ENCODE data around the gene PKM.

Gene PKM

DNA sequence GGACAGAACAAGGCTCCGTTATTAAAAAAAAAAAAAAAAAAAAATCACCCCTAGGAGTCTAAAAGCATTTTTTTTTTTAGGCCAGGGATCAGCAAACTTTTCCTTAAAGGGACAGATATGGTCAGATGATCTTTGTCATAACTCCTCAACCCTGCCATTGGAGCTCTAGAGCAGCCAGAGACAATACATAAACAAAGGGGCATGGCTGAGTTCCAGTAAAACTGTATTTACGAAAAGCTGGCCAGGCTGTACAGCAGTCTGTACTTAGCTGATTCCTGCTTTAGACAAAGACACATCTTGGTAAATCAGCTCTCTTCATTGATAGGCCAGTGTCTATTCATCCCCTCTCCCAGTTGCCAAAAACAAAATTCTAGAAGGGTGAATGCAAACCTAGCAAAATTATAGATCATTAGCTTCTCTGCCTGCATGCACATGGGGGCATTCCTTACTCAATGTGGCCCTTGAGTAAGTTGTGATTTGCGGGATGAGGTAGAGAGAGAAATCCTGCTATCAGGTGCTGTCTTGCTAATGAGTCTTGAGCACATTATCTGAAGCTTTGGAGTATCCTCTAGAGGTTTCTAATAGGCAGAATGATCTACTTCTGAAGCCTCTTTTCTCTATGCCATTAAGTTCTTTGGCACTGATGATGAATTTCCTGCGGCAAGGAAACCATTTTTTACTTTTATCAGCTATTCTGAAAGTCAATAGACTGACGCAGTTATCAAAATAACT, 77.6 kb downstream of the PKM start:
- peak; percentile 57 for DNase-seq

Measured in DMS79 treated with DMSO at 0.1 percent for 48 hours (cell line).